ENCODE results near the gene VPS11. TPM values are rescaled to one million over a fixed set of nuclear protein-coding genes. Genes with fewer than 3 reads are reported as not detected.

VPS11 gene
- polyA plus RNA-seq, 3 donors = 28.6 to 56.6 (median 43.3) TPM

DNA sequence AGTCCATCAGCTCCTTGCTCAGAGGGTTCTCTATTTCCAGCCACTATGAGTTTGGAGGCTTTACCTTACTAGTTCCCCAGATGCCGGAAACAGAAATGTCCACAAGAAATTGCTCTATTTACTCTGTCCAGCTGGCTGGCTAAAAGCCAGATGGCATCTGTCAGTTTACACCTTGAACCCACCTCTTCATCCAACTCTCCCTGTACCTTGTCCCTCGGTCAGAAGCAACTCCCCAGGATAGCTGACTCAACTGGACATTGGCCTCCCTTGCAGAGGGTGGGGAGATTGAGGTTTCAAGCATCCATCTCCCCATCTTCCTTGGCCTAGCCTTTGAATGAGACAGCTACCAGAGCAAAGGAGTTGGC is 41.2 kb downstream of the VPS11 start:
- Histone ChIP-seq H3K79me2 (ENCODE audit: insufficient read depth, low read length) (peaks cover 71% of the 10 kb centered on the region), H4K20me1 (ENCODE audit: insufficient read depth, low read length) (peaks cover 50% of the 10 kb centered on the region), H3K4me2 (replicated peaks; ENCODE audit: extremely low read depth, low read length, poor library complexity, severe bottlenecking) (peak overlapping the region; percentile 90), H3K4me3 (replicated peaks in 1 of 3; ENCODE audit: low read depth in 2 of 3, low read length in 3 of 3) (peak overlapping the region; percentile 85 to 93 (median 92)), H3K9ac (ENCODE audit: insufficient read depth, low read length, poor library complexity, severe bottlenecking) (peak overlapping the region; percentile 81), H2AFZ (ENCODE audit: insufficient read depth, low read depth, low read length, poor library complexity, severe bottlenecking) (peak overlapping the region; percentile 75), H3K27me3 (ENCODE audit: control insufficient read depth in 2 of 2, insufficient read depth in 2 of 2, low read length in 2 of 2) (no peaks in the 10 kb centered on the region), H3K4me1 (ENCODE audit: control insufficient read depth in 1 of 2, insufficient read depth in 2 of 2, low read length in 2 of 2) (peaks cover 37 to 57% of the 10 kb centered on the region in 2 donors), H3K9me3 (replicated peaks in 1 of 2; ENCODE audit: control insufficient read depth in 1 of 2, insufficient read depth in 1 of 2, low read length in 2 of 2) (no peaks in the 10 kb centered on the region), H3K27ac (ENCODE audit: low read depth in 1 of 2, low read length in 2 of 2) (peak overlapping the region; percentile 10 to 86), H3K36me3 (replicated peaks in 1 of 2; ENCODE audit: control insufficient read depth in 1 of 2, insufficient read depth in 2 of 2, low read length in 2 of 2) (peaks cover 42 to 45% of the 10 kb centered on the region in 2 donors)
- TF ChIP-seq, protein P1, sequence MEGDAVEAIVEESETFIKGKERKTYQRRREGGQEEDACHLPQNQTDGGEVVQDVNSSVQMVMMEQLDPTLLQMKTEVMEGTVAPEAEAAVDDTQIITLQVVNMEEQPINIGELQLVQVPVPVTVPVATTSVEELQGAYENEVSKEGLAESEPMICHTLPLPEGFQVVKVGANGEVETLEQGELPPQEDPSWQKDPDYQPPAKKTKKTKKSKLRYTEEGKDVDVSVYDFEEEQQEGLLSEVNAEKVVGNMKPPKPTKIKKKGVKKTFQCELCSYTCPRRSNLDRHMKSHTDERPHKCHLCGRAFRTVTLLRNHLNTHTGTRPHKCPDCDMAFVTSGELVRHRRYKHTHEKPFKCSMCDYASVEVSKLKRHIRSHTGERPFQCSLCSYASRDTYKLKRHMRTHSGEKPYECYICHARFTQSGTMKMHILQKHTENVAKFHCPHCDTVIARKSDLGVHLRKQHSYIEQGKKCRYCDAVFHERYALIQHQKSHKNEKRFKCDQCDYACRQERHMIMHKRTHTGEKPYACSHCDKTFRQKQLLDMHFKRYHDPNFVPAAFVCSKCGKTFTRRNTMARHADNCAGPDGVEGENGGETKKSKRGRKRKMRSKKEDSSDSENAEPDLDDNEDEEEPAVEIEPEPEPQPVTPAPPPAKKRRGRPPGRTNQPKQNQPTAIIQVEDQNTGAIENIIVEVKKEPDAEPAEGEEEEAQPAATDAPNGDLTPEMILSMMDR (IDR thresholded peaks at IDR 0.05) = no peak
- no peaks in the 10 kb centered on the region for H3K9me3 Mint-ChIP-seq
- WGBS (ENCODE audit: insufficient coverage) = 67% methylated on average over 1 of the region's 2 CpGs
- H3K4me3 Mint-ChIP-seq = peak overlapping the region; percentile 89 to 97
- intact Hi-C loops (cut with micrococcal nuclease) = loop anchor here in 1 of 2 donors (5.0 kb wide), 1 partner anchor 182 kb away; the partner anchor contains the start of gene BCL9L
- no peaks in the 10 kb centered on the region for H3K27me3 Mint-ChIP-seq (ENCODE audit: low read depth in 3 of 3)
- peak overlapping the region; percentile 82 to 94 (median 87) for H3K27ac Mint-ChIP-seq
- no peak for DNase-seq
- peaks cover 44 to 49% of the 10 kb centered on the region in 2 donors for H3K36me3 Mint-ChIP-seq
- H3K4me1 Mint-ChIP-seq = peaks cover 55% of the 10 kb centered on the region

DNA sequence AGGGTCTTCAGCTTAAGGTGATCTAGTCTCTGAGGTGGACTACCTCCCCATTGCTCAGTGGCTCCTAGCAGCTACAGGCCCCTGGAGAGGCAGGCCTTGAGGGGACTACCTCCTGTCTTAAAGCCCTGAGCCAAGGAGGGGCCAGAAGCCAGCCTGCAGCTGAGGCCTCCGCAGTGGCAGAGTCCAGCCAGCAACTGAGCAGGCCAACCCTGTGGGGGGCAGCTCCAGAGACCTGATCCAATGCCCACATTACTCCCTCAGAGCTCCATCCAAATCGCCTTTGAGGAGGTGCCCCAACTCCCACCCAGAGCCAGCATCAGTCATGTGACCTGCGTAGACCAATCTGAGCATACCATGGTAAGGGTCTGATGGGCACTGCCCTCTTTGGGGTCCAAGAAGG is 42.2 kb downstream of the VPS11 start:
- Mint-ChIP-seq H3K4me1 (peaks cover 60% of the 10 kb centered on the region), H3K27ac (peak overlapping the region in 2 of 7 donors; percentile 15 to 54), H3K4me3 (peak overlapping the region in 1 of 2 donors; percentile 97), H3K9me3 (no peaks in the 10 kb centered on the region), H3K36me3 (peaks cover 49 to 59% of the 10 kb centered on the region in 2 donors), H3K27me3 (ENCODE audit: low read depth in 3 of 3) (no peaks in the 10 kb centered on the region)
- intact Hi-C loops (cut with micrococcal nuclease) = loop anchor here in 1 of 2 donors (5.0 kb wide), 1 partner anchor 183 kb away; the partner anchor contains the start of gene BCL9L
- H3K4me2 ChIP-seq (replicated peaks; ENCODE audit: extremely low read depth, low read length, poor library complexity, severe bottlenecking) = peak overlapping the region; percentile 90
- no peaks in the 10 kb centered on the region for H3K9me3 ChIP-seq (replicated peaks in 1 of 2; ENCODE audit: control insufficient read depth in 1 of 2, insufficient read depth in 1 of 2, low read length in 2 of 2)
- peaks cover 45 to 65% of the 10 kb centered on the region in 2 donors for H3K4me1 ChIP-seq (ENCODE audit: control insufficient read depth in 1 of 2, insufficient read depth in 2 of 2, low read length in 2 of 2)
- H3K27ac ChIP-seq (ENCODE audit: low read depth in 1 of 2, low read length in 2 of 2) = peak overlapping the region in 1 of 2 donors; percentile 38
- peaks cover 70% of the 10 kb centered on the region for H3K79me2 ChIP-seq (ENCODE audit: insufficient read depth, low read length)
- H3K4me3 ChIP-seq (replicated peaks in 1 of 3; ENCODE audit: low read depth in 2 of 3, low read length in 3 of 3) = peak overlapping the region in 1 of 3 experiments; percentile 93
- H3K9ac ChIP-seq (ENCODE audit: insufficient read depth, low read length, poor library complexity, severe bottlenecking) = no peak overlapping the region
- TF ChIP-seq, protein P1 (IDR thresholded peaks at IDR 0.05) = no peak
- H3K27me3 ChIP-seq (ENCODE audit: control insufficient read depth in 2 of 2, insufficient read depth in 2 of 2, low read length in 2 of 2) = no peaks in the 10 kb centered on the region
- DNase-seq = no peak
- H4K20me1 ChIP-seq (ENCODE audit: insufficient read depth, low read length) = peaks cover 50% of the 10 kb centered on the region
- peaks cover 51 to 55% of the 10 kb centered on the region in 2 donors for H3K36me3 ChIP-seq (replicated peaks in 1 of 2; ENCODE audit: control insufficient read depth in 1 of 2, insufficient read depth in 2 of 2, low read length in 2 of 2)
- 100% methylated on average over 3 of the region's 3 CpGs for WGBS (ENCODE audit: insufficient coverage)
- H2AFZ ChIP-seq (ENCODE audit: insufficient read depth, low read depth, low read length, poor library complexity, severe bottlenecking) = no peak overlapping the region

All from CD14-positive monocyte (primary cell).